Epithelial cell of esophagus (primary cell): ENCODE measurements around the gene DSC2.
"Not testable (repeated sequence)": the region's sequence is repeated elsewhere in the genome, so short reads cannot be mapped to it uniquely, and the experiment has no call there.

ENCODE experiments used
- DNase-seq: peaks from one replicate; pipeline ENCODE4 v3.0.0; 2010; ENCODE audit warnings: low read depth
- H3K4me3 ChIP-seq: 2 replicates; pipeline ENCODE4 v1.5.1; 2011; ENCODE audit warnings: mild to moderate bottlenecking, low read length, control low read depth
- CTCF ChIP-seq: IDR thresholded peaks from 2 replicates; pipeline ENCODE4 v1.5.1; 2011; ENCODE audit warnings: low read depth, mild to moderate bottlenecking, low read length, control low read depth, inconsistent platforms; ENCODE audit not compliant: insufficient read depth; ENCODE audit errors: missing control alignments

DSC2 gene

GRCh38 chr18:31129398-31130115 is 27.3 kb upstream of the DSC2 start:
- no peak overlapping the region for H3K4me3 ChIP-seq
- no peak for DNase-seq
- TF ChIP-seq CTCF = no peak

- no peak for TF ChIP-seq CTCF
- no peak for DNase-seq
- H3K4me3 ChIP-seq = no peak overlapping the region
These were observed 23.7 kb upstream of the DSC2 start for GRCh38 chr18:31125878-31126277.

- not testable (repeated sequence) for H3K4me3 ChIP-seq, DNase-seq
These were observed 20.9 kb upstream of the DSC2 start for GRCh38 chr18:31123125-31123524.

- no peak overlapping the region for H3K4me3 ChIP-seq
- TF ChIP-seq CTCF = no peak
- no peak for DNase-seq
These were observed 18.4 kb upstream of the DSC2 start for GRCh38 chr18:31120594-31120993.

- no peak for TF ChIP-seq CTCF
- no peak overlapping the region for H3K4me3 ChIP-seq
- no peak for DNase-seq
These were observed 14.8 kb upstream of the DSC2 start for GRCh38 chr18:31116853-31117595.

GRCh38 chr18:31112804-31113203 is 10.6 kb upstream of the DSC2 start:
- TF ChIP-seq CTCF = no peak
- no peak overlapping the region for H3K4me3 ChIP-seq
- no peak for DNase-seq

GRCh38 chr18:31105733-31106132 is 3.5 kb upstream of the DSC2 start:
- DNase-seq = no peak
- H3K4me3 ChIP-seq = no peak overlapping the region
- no peak for TF ChIP-seq CTCF
